ENCODE measurements around the gene PARP12.

PARP12 gene

DNA sequence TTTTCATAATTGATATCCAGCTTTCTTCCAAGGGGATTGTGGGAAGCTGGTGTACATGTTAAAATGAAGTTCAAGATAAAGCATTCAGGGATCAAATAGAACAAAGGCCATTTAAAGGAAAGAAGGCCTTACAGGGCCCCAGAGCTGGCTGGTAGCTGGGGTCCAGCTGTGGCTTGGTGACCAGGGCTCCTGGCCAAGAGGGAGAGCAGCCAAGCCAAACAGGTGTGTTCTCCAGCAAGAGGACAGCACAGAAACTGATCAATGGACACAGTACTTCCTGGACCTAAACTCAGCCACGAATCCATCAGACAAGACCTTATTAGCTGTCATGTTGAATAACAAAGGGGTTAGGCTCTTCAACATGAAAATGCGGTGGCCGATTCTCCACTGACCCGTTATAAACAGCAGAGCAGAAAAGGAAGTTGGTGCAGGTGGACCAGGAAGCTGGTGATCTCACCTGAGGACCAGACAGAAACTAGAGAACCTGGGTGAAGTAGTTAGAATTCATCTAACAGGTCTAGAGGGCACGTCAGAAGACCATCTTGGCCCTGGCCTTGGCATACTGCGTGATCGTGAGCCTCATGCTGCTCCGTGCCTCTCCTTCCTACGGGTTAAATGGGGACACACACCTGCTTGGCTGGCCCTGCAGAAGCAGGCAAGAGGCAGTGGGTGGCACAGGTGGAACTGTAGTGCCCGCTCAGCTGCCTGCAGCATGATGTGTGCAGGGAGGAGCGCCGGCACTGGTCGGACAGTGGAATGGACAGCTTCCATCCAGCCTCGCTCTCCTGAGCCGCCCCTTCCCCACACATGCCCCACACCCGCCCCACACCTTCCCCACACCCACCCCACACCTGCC lies 53.8 kb downstream of the PARP12 start:
- no peak for DNase-seq

DNA sequence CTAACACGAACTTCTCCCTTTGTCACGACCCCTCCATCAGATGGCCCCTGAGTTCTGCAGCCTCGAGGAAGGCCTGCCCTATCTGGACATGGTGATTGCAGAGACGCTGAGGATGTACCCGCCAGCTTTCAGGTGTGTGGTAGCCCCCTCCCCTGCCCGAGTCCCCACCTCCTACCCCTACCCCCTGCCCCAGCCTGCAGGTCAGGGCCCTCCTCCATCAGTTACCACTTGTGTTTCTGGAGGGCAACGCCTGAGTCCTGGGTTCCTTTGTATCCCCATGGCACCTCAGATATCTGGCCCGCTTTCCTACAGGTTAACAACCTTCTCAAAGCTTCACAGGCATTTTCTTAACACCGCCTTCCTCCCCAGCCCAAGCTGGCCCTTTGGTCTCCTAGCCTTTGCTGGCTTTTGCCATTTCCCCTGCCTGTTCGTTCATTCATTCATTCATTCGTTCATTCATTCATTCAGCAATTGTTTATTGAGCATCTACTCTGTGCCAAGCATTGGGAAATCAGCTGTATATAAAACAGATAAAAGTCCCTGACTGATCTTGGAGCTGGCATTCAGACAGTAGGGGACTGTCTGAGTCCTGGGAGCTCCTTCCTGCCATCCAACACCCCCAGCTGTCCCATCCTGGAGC lies 55.6 kb downstream of the PARP12 start:
- no peak for DNase-seq

DNA sequence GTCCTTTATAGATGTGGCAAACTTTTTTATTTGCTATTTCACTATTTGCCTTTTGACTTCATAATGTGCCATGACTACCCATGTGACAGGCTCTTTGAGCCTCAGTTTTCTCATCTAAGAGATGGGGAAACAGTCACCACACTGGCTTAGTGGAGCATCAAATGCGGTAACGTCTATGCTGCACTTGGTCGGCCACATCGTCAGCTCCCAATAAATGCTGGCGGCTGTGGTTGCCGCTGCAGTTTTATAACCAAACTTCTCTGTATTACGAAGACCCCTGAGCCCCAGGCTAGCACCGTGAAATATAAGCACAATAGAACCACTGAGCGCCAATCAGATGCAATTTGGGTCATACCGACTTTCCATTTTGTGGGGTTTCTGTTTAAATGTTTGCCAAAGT lies 56.2 kb downstream of the PARP12 start:
- DNase-seq, result no peak

DNA sequence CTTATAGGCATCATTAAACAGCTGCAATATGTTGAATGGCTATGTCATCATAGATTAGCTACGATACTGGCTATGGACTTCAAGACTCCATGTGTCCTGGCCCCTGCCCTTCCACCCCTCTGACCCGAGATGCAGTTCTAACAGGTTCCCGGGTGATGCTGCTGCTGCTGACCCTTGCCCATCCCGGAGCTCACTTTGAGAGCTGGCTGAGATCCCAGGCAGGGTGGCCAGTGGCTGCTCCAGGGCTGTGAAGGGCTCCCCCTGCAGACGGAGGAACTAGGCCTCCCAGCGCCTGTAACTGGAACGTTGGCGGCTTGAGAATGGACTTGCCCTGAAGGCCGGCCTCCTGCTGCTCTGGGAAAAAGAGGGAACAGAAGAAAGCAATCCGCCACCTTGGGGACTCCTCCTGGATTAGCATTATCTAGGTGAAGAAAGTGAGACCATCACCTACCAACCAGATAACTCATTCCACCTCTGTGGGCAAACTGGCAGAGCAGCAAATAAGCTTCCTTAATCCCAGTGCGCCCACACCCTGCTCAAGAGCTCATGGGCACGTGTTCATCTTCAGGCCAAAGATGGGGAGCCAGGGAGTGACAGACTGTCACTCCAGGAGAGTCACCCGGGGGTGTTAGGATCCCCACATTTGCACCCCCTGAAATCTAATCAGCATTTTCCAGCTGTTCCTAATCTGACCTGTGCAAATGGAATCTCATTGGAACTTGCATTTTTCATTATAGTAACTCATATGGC lies 56.8 kb downstream of the PARP12 start:
- peak; percentile 10 for DNase-seq

DNA sequence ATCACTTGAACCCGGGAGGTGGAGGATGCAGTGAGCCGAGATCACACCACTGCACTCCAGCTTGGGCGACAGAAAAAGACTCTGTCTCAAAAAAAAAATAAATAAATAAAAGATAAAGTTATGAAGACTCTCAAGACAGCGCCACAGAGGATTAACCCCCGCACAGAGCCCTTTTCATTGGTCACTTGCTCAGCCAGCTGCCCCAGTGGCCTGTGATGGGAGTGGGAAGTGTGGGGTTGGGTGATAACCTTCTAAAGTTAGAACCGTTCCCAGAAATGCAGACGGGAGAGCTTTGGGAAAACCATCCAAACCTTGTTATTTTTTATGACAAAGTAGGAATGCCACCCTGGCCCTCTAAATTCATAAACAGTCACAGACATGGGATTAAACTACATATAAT lies 57.4 kb downstream of the PARP12 start:
- no peak for DNase-seq

DNA sequence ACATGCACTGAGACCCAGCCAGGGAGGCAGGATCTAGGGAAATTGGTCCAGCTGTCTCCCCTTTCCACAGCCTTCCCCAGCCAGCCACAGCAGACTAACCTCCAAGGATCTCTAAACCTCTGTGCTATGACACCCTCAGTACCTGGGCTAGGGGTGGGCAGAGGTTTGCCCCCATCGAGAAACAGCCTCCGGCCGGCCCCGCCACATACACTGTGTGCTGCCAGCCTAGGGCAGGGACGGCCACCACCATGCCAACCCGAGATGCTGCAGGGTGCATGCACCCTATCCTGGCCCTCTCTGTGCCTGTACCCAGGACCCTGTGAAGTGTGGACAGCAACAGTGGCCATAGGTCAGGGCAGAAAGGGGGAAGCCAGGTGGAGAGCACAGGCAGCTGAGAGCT lies 58.1 kb downstream of the PARP12 start:
- DNase-seq, result no peak

DNA sequence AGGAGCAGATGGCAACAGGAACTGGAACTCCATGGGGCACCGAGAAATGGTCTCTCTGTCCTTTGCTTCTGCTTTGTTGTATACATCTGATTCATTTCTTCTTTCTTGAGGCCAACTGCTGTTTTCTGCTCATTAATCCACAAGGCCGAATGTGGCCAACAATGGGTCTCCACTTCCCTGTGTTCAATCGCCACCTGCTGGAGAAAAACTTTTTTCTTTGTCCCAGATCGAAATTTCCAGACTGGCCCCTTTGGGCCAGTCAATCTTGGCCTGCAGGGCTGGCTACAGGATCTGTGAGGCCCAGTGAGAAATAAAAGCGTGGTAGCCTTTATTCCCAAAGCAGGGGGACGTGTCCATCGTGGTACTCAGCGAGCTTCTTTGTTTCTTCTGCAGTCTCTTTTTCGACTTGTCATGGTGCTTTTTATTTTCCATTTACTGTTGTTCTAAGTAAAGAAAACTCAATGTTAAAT lies 58.8 kb downstream of the PARP12 start:
- peak; percentile 17 for DNase-seq

DNA sequence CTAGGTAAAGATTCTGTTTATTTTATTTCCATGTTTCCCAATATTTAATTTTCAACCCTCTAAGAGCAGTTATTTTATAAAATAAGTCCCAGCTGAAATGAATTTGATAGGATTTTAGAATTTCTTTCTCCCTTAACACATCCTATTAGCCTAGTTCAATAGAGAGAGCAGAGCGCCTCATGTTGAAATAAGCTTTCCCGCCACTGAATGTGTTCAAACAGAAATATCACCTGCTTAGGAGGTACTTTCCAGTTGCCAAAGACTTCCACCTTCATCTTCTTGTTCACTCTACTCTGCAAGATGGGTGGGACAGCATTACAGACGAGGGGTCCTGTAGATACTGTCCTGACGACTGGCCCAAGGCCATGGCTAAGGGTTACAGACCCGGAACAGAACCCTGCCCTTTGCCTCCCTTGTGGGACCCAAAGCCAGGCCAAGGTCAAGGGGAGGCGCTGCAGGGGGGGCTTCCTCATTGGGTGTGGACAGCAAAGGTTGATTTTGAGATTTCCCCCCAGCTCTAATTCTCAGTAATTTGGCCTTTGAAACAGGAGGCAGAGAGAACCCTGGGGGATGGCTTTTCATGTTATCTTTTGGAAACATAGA lies 62.0 kb downstream of the PARP12 start:
- DNase-seq, result no peak

DNA sequence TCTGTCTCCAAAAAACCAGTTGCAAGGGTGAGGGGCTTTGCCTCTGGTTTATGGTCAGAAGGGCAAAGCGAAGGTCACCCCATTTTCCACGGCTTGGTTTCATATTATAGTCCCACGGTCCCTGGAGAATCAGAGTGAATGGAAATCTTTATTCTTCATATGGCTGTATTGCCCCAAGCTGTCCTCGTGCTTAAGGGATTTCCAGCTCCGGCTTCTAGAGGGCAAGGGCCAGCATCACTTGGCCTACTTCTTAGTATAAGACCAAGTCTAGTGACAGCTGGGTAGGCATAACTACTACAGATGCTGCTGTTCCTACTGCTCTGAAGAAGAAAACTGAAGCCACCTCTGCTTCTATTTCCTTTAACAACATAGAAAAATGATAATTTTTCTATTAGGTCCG lies 63.2 kb downstream of the PARP12 start:
- DNase-seq, result no peak

DNA sequence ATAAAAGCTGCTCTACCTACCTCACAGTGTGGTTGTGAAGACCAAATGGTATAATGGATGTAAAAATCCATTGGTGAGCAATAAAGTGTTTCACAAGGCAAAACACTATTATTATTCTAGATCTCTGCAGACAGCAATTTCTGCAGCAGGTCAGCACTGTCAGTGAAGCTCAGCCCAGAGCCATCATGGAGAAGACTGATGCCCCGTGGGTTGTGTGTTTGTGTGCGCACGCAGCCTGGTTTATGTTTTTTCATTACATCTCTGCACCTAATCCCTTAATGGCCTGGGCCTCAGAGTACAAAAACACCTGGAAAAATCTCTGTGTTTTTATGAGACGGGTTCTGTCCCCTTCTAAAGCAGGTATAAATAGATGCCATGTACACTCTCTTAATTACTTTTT lies 64.2 kb downstream of the PARP12 start:
- no peak for DNase-seq

DNA sequence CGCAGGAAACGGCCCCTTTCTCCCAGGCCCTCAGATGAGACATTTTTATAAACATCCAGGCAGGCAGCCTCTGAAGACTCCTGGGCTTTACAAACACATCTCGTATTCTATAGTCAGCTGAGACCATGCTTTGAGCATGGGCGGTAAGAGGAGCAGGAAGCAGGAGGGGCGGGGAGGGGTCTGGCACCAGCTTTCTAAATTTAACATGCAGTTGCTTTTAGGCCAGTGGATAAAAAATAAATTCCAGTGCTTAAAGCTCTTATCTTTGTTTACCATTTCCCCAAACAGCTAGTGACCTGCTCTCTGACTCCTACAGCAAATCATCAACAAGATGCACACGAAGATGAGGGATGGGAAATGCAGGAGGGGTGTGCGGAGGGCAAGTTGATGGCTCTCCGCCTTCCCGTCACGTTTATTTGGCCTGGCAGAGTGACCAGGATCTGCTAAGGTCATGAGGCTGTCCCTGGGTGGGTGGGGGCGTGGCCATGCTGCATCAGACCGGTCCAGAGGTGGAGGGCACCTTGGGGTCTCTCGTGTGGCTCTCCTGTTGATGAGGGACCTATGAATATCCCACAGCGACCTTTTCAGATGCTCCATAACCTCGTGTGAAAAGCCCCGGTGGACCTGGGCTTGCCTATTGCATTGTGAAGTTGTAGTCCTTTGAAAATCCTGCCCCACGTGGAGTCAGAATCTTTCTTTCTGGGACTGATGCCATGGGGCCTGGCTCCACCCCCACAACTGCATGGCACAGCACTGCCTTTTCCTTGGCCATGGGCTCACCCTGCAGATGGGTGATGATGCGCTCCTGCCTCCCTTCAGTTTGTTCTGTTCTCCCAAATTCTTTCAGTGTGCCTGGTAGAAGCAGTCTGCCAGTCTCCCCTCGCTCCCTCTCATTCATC lies 67.5 kb downstream of the PARP12 start:
- no peak for DNase-seq

DNA sequence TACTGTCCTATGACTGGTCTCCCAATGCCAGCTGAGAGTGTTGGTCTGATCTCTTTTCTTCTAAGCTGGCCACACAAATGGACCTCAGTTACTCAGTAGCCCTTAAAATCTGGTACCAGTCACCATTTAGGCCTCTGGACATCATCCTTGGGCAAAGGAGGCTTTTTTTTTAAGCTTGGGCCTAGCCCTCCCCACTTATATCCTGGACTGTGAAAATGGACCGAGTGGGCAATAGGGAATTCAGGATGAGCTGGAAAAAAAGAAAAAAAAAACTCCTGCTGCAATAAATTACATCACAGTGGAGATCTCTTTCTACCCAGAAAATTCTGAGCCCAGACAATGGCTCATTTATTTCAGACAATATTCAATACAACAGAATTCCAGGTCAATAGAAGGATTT lies 68.4 kb downstream of the PARP12 start:
- no peak for DNase-seq

DNA sequence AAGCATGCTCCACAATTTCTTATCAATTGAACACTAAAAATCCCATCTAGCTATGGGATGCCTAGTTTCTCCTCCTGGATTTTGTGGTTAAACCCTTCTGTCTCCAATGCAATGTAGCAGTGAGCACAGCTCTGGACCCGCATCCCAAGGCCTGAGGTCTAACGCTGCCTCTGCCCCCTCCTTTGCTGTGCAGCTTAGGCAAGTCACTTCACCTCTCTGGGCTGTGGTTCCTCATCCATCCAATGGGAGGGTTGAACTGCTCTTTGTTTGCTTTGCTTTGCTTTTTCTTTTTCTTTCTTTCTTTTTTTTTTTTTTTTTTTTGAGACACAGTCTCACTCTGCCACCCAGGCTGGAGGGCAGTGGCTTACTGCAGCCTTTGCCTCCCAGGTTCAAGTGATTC lies 69.2 kb downstream of the PARP12 start:
- no peak for DNase-seq

DNA sequence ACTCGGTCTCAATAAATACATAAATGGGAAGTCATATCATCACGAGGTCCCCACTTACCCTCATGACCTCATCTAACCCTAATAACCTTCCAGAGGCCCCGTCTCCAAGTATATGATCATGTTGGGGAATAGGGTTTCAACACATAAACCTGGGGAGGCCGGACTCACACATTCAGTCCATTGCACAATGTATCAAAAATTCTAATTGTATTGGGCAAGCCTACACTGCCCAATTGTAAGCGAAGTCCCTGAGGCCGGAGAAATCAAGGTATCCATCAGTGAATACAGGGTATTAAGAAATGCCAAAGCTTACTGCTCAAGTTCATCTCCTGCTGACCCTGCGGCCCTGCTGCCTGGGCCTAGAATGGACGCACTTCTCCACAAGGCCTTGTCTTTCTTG lies 69.6 kb downstream of the PARP12 start:
- no peak for DNase-seq

DNA sequence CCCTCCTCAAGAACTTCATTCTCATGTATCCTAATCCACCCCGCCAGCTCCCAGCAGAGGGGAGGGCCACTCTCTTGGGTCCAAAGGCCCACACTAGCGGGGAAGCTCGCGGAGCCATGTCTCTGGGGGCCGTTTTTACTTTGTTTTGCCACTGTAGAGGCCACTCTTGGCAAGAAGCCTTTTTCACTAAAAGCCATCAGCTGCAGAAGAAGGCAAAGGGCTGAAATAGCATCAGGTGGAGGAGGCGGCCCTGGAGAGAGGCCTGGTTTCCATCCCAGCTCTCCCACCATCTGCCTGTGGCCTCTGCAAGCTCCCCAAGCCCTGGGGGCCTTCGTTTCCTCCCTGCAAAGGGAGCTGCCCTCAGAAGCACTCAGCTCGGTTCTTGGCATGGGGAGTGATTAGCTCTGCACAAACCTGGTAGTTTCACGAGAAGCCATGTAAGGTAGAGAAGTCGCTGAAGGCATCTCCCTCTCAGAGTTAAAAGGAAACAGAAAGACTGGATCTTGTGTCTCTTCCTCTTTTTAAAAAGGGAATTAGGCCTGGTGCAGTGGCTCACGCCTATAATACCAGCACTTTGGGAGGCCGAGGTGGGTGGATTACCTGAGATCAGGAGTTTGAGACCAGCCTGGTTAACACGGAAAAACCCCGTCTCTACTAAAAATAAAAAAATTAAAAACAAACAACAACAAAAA lies 70.3 kb downstream of the PARP12 start:
- no peak for DNase-seq

DNA sequence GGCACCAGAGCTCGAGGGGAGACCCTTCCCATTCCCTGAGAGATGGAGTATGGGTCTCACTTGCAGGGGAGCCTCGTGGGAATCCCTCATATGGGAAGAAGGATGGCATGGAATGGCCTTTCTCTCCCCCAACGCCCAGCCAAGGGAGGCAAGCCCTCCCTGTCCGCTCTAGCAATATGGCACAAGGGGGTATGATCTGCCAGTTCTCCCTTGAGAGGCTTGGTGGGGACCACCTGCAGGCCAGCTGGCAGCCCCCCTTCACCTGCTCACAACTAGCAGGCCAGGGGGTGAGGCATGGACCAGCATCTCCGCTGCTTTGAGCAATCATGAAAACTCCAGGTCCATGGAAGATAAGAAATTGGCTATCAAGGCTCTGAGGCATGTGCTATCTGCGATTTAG lies 70.8 kb downstream of the PARP12 start:
- no peak for DNase-seq

DNA sequence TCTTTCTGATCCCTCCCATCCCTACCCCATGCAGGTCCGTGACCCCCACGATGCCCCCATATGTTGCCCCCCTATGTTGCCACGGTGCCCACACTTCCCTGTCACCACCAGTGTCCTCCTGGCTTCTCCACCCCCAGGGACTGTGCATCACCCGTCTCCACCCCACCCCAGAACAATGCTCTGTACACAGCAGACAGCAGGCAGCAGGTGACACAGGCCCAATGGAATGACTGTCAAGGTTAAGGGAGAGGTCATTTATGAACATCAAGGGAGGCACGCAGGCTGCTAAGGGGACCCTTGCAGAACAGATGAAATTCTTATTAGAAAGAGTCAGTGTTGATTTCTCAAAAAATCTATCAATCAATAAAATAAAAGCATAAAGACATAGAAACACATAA lies 71.5 kb downstream of the PARP12 start:
- DNase-seq, result no peak

DNA sequence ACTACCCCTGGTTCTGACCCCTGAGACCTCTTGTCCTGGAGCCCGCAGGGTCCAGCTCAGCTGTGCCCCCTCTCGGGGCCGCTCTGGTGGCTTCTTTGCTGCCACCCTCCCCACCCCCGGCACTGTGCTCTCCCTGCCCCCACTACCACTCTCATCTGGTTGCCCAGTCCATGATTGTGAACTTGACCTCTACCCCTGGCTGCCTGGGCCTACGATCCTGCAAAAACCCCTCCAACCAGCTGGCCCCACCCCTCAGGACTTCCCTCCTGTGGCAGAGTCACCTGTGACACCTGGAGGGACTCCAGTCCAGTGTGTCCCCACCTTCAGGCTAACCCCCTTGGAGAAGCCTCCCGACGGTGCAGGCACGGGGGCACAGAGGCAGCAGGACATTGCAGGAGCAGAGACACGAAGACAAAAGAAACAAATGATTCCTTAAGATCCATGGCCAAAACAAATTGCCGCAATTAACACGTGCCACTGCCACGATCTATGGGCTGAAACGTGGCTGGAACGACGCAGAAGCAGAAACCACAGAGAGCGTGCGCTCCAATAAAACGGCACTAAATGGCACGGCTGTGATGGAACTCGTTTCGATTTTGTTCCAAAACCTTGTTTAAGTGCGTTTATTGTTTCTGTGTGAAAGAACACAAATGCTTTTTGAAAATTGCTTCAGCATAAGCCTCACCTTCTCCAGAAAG lies 72.0 kb downstream of the PARP12 start:
- no peak for DNase-seq

DNA sequence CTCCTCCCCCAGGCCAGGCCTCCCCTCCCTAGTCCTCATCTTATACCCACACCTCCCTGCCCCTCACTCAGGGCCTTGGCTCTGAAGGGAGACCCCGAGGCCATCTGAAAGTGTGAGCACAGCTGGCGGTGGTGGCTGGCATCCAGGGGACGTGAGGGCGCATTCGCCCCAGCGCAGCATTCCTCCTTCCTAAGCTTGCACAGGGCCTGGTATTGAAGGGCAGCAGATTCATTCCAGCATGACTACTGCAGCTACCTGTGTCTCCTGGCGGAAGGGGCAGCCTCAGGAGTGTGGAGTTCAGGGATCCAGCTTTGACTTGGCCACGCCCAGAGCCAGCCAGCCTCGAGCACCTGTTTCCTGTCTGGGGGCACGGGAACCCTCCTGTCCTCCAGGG lies 72.6 kb downstream of the PARP12 start:
- DNase-seq, result no peak

DNA sequence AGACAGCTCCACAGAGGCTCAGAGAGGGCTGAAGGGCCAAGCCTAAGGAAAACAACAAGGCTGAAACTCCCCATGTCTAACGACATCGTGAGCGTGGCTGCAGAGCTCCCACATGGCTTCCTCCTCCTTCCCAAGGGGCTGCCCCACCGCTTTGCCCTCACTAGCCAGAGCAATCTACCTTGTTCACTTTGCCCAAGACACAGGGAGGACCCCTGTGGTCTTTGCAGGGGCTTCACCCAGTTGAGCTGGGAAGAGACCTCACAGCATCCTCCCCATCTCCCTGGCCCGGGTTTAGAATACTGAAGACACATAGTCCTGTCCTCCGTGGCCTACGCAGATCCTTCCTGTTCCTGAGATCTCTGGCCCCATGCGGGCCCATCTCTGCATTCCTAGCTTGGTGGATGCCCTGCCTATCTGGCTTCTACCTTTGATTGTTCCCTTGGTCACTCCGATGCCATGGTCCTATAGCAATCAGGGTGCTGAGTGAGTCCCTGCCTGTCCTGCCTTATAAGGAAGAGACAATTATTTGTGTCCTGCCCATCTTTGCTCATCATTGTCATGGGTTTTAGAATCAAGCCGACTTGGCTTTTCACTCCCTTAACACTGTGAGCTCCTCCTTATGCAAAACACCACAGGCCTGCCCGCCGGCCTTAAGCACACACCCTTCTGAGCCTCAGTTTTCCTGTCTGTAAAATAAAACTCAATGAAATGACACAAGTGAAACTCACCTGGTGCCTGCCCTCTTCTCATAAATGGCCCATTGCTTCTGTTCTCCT lies 73.2 kb downstream of the PARP12 start:
- DNase-seq, result no peak
